Ascending aorta (tissue), 2 donors: Measurements from ENCODE around the gene KIF14. TPM values are rescaled to one million over a fixed set of nuclear protein-coding genes. Genes with fewer than 3 reads are reported as not detected.
"Not testable (repeated sequence)": the region's sequence is repeated elsewhere in the genome, so short reads cannot be mapped to it uniquely, and the experiment has no call there.

Experiments
- DNase-seq, 2 donors: peaks; one replicate each; pipeline ENCODE4 v3.0.0-alpha.2; 2019; ENCODE audit warnings: low spot score in 2 of 2
- H3K27ac ChIP-seq, 2 donors: fragments of 200-600 bp; sonication (generic); one replicate each; pipeline ENCODE4 v1.5.1; 2016 to 2017; ENCODE audit warnings: mild to moderate bottlenecking in 1 of 2
- H3K27me3 ChIP-seq: fragments of 200-600 bp; sonication (generic); one replicate; pipeline ENCODE4 v1.5.1; 2017
- H3K36me3 ChIP-seq, 2 donors: fragments of 200-600 bp; sonication (generic); one replicate each; pipeline ENCODE4 v1.5.1; 2016
- H3K4me1 ChIP-seq, 2 donors: fragments of 200-600 bp; sonication (generic); one replicate each; pipeline ENCODE4 v1.5.1; 2016 to 2017; ENCODE audit warnings: mild to moderate bottlenecking in 1 of 2
- H3K4me3 ChIP-seq, 2 donors: fragments of 200-600 bp; sonication (generic); one replicate each; pipeline ENCODE4 v1.5.1; 2016 to 2017; ENCODE audit warnings: mild to moderate bottlenecking in 1 of 2
- H3K9me3 ChIP-seq, 2 donors: fragments of 200-600 bp; sonication (generic); one replicate each; pipeline ENCODE4 v1.5.1; 2016
- CTCF ChIP-seq, 3 experiments: fragments of 200-600 bp in 2 of 3; fragments of 450-650 bp in 1 of 3; sonication (generic) in 2 of 3; IDR thresholded peaks; one replicate each; pipeline ENCODE4 v1.5.1; 2016 to 2019; ENCODE audit warnings: antibody characterized with exemption in 3 of 3, mild to moderate bottlenecking in 1 of 3, moderate library complexity in 1 of 3
- intact Hi-C: fragments of 100-400 bp; cut with DNase I; formaldehyde crosslinking; loops from one replicate; pipeline ENCODE4 v1.15.1; 2023
- total RNA-seq: library from RNA; depleted of rRNA; stranded (reverse); fragments of >200 nt; gene quantifications from one replicate; pipeline ENCODE4 v1.1.0, GENCODE V29; 2016

The KIF14 gene
- total RNA-seq, 1 donor from 2014 or later: not detected

- Histone ChIP-seq H3K4me3 (no peak overlapping the region), H3K27me3 (no peaks in the 10 kb centered on the region), H3K4me1 (peaks cover 0 to 3% of the 10 kb centered on the region in 2 donors), H3K36me3 (no peaks in the 10 kb centered on the region), H3K27ac (peak overlapping the region in 1 of 2 donors; percentile 4), H3K9me3 (no peaks in the 10 kb centered on the region)
- DNase-seq: no peak
- no peak for TF ChIP-seq CTCF (IDR thresholded peaks at IDR 0.05)
- intact Hi-C loops: no loop called here
These were observed 95.2 kb downstream of the KIF14 start for GRCh38 chr1:200525090-200525987.

GRCh38 chr1:200524551-200524950 lies 96.0 kb downstream of the KIF14 start:
- H3K27ac ChIP-seq, DNase-seq, H3K4me1 ChIP-seq, H3K9me3 ChIP-seq, H3K4me3 ChIP-seq, H3K27me3 ChIP-seq, intact Hi-C loops, H3K36me3 ChIP-seq: not testable (repeated sequence)

GRCh38 chr1:200524092-200524491 lies 96.5 kb downstream of the KIF14 start:
- H3K27ac ChIP-seq: no peak overlapping the region
- no peaks in the 10 kb centered on the region for H3K9me3 ChIP-seq
- H3K27me3 ChIP-seq: no peaks in the 10 kb centered on the region
- H3K4me3 ChIP-seq: no peak overlapping the region
- DNase-seq: no peak
- H3K36me3 ChIP-seq: no peaks in the 10 kb centered on the region
- intact Hi-C loops: no loop called here
- H3K4me1 ChIP-seq: peaks cover 0 to 3% of the 10 kb centered on the region in 2 donors
- no peak for TF ChIP-seq CTCF (IDR thresholded peaks at IDR 0.05)

- H3K27me3 ChIP-seq: no peaks in the 10 kb centered on the region
- no peak for TF ChIP-seq CTCF (IDR thresholded peaks at IDR 0.05)
- H3K9me3 ChIP-seq: no peaks in the 10 kb centered on the region
- no peak for DNase-seq
- peaks cover 0 to 3% of the 10 kb centered on the region in 2 donors for H3K4me1 ChIP-seq
- no peak overlapping the region for H3K27ac ChIP-seq
- no peaks in the 10 kb centered on the region for H3K36me3 ChIP-seq
- H3K4me3 ChIP-seq: no peak overlapping the region
- intact Hi-C loops: no loop called here
These were observed 99.8 kb downstream of the KIF14 start for GRCh38 chr1:200520735-200521134.

- H3K9me3 ChIP-seq: no peaks in the 10 kb centered on the region
- intact Hi-C loops: no loop called here
- H3K27me3 ChIP-seq: no peaks in the 10 kb centered on the region
- H3K4me3 ChIP-seq: no peak overlapping the region
- no peak overlapping the region for H3K27ac ChIP-seq
- DNase-seq: no peak
- TF ChIP-seq CTCF (IDR thresholded peaks at IDR 0.05): no peak
- H3K36me3 ChIP-seq: no peaks in the 10 kb centered on the region
- H3K4me1 ChIP-seq: no peaks in the 10 kb centered on the region
These were observed 102.0 kb downstream of the KIF14 start for GRCh38 chr1:200518524-200518923.

GRCh38 chr1:200512191-200512590 lies 108.4 kb downstream of the KIF14 start:
- Histone ChIP-seq H3K9me3 (no peaks in the 10 kb centered on the region), H3K36me3 (no peaks in the 10 kb centered on the region), H3K27ac (no peak overlapping the region), H3K4me1 (no peaks in the 10 kb centered on the region), H3K4me3 (no peak overlapping the region), H3K27me3 (no peaks in the 10 kb centered on the region)
- TF ChIP-seq CTCF (IDR thresholded peaks at IDR 0.05): no peak
- peak in 1 of 2 donors; percentile 39 for DNase-seq
- intact Hi-C loops: no loop called here
